Spleen (tissue), 11 donors: ENCODE measurements around the gene SLC30A10. TPM values are rescaled to one million over a fixed set of nuclear protein-coding genes. Genes with fewer than 3 reads are reported as not detected.
"Not testable (repeated sequence)": the region's sequence is repeated elsewhere in the genome, so short reads cannot be mapped to it uniquely, and the experiment has no call there.

ENCODE experiments used
- DNase-seq: peaks from one replicate; pipeline ENCODE4 v3.0.0-alpha.2; 2020
- H3K27ac ChIP-seq, 8 donors: fragments of 200-600 bp; sonication (generic) in 7 of 8; 1 replicate in 4 of 8; 2 replicates in 4 of 8; pipeline versions ENCODE4 v1.5.0 to v1.8.0; 2016 to 2021; ENCODE audit warnings: inconsistent platforms in 4 of 8, mild to moderate bottlenecking in 4 of 8, moderate library complexity in 1 of 8
- H3K27me3 ChIP-seq, 7 donors: fragments of 200-600 bp; sonication (generic) in 6 of 7; replicated peaks in 1 of 7; 1 replicate in 4 of 7; 2 replicates in 3 of 7; pipeline versions ENCODE4 v1.5.0 to v1.8.0; 2016 to 2021; ENCODE audit warnings: inconsistent platforms in 3 of 7, mild to moderate bottlenecking in 1 of 7
- H3K36me3 ChIP-seq, 6 donors: fragments of 200-600 bp; sonication (generic) in 5 of 6; 1 replicate in 4 of 6; 2 replicates in 2 of 6; pipeline versions ENCODE4 v1.5.0 to v1.8.0; 2016 to 2021; ENCODE audit warnings: inconsistent platforms in 2 of 6
- H3K4me1 ChIP-seq, 6 donors: fragments of 200-600 bp; sonication (generic) in 5 of 6; 1 replicate in 3 of 6; 2 replicates in 3 of 6; pipeline versions ENCODE4 v1.5.0 to v1.8.0; 2016 to 2021; ENCODE audit warnings: inconsistent platforms in 3 of 6
- H3K4me3 ChIP-seq, 8 donors: fragments of 200-600 bp; sonication (generic) in 7 of 8; 1 replicate in 4 of 8; 2 replicates in 4 of 8; pipeline versions ENCODE4 v1.5.0 to v1.8.0; 2016 to 2021; ENCODE audit warnings: inconsistent platforms in 4 of 8, mild to moderate bottlenecking in 4 of 8, moderate library complexity in 2 of 8
- H3K9me3 ChIP-seq, 8 donors: fragments of 200-600 bp; sonication (generic) in 7 of 8; 1 replicate in 4 of 8; 2 replicates in 4 of 8; pipeline versions ENCODE4 v1.5.0 to v1.8.0; 2016 to 2021; ENCODE audit warnings: inconsistent platforms in 4 of 8
- POLR2A ChIP-seq, 3 donors: fragments of 450-650 bp; IDR thresholded peaks; one replicate each; pipeline ENCODE4 v1.5.1; 2017; ENCODE audit warnings: antibody characterized with exemption in 3 of 3, mild to moderate bottlenecking in 1 of 3
- POLR2AphosphoS5 ChIP-seq, 3 donors: sonication (generic); formaldehyde crosslinking; IDR thresholded peaks; one replicate each; pipeline ENCODE4 v1.5.1; 2017; ENCODE audit warnings: antibody characterized with exemption in 3 of 3
- WGBS, 5 donors: extraction: QIAGEN DNeasy Blood & Tissue Kit in 3 of 5; methylation state at CpG; one replicate each; pipeline versions ENCODE4 v1.1.5 to v1.1.7; 2013 to 2018; 5-methylcytosine and 5-hydroxymethylcytosine counted together
- intact Hi-C: fragments of 100-400 bp; cut with DNase I; formaldehyde crosslinking; loops from one replicate; pipeline ENCODE4 v1.15.0; 2023; ENCODE audit warnings: low total_unique reads
- polyA plus RNA-seq, 3 donors: library from polyadenylated mRNA; stranded (reverse); fragments of 200-250 nt; gene quantifications; one replicate each; pipeline ENCODE4 v1.2.1, GENCODE V29; 2013
- total RNA-seq, 7 donors: library from RNA; depleted of rRNA in 3 of 7; stranded (reverse); fragments of >200 nt in 3 of 7; fragmentation: NEBNext Ultra II Directional in 4 of 7; extraction: Animal tissue kit (Norgen Biotek cat#: 25700) in 4 of 7; gene quantifications; one replicate each; pipeline versions ENCODE4 v1.1.0 to v1.2.1, GENCODE V29; 2016 to 2021
- TF ChIP-seq, protein P1 (sequence below), 11 experiments: fragments of 200-600 bp in 7 of 11; fragments of 450-650 bp in 4 of 11; sonication (generic) in 4 of 11; IDR thresholded peaks in 8 of 11; conservative IDR thresholded peaks in 3 of 11; 1 replicate in 7 of 11; 2 replicates in 4 of 11; pipeline versions ENCODE4 v1.4.0 to v1.8.0; 2016 to 2021; ENCODE audit warnings: antibody characterized with exemption in 11 of 11, inconsistent platforms in 4 of 11, mild to moderate bottlenecking in 1 of 11
- donor health status: healthy with polysubstance abuse.
- donor health status: DM: no; HTN: no; CAD: no; lungs with moderate emphysema.
- donor health status: DM: no; HTN: no; CAD: no.
- donor health status: Bipolar disorder and iron deficiency.
- donor health status: healthy.
- donor health status: DM: no; HTN: no; CAD: no.
- donor health status: DM: yes; HTN: yes; CAD: no.

The SLC30A10 gene
- total and polyA plus RNA-seq, 10 donors: 0.03 TPM; not detected in 9

DNA sequence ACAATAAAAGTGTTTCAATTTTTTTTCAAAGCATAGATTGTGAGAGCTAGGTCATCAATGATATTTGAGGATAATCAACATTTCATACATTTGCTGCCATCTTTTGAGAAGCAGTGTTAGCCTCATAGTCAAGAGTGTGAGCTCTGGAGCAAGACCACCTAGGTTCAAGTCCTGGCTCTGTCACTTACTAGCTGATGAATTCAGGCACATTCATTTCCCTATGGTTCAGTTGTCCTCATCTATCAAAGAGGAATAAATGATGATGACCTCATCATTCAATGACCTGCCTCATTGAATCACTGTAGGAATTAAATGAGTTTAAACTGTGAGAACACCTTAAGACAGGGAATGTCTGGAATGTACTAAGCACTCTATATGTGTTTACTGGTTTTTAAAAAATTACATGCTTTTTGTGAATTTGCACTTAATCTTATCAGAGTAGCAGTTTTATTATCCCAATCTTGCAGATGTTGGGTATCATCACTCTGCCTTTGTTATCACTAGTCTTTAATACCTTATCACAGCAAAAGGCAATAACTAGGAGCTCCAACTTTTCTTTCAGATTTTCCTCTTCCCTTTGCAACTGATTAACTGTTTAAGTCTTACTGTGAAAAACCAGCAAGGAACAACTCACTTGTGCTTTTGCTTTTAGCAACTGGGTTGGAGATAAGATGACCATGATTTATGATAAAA is 47.4 kb downstream of the SLC30A10 start:
- no peak for TF ChIP-seq POLR2A (IDR thresholded peaks at IDR 0.05)
- TF ChIP-seq, protein P1, sequence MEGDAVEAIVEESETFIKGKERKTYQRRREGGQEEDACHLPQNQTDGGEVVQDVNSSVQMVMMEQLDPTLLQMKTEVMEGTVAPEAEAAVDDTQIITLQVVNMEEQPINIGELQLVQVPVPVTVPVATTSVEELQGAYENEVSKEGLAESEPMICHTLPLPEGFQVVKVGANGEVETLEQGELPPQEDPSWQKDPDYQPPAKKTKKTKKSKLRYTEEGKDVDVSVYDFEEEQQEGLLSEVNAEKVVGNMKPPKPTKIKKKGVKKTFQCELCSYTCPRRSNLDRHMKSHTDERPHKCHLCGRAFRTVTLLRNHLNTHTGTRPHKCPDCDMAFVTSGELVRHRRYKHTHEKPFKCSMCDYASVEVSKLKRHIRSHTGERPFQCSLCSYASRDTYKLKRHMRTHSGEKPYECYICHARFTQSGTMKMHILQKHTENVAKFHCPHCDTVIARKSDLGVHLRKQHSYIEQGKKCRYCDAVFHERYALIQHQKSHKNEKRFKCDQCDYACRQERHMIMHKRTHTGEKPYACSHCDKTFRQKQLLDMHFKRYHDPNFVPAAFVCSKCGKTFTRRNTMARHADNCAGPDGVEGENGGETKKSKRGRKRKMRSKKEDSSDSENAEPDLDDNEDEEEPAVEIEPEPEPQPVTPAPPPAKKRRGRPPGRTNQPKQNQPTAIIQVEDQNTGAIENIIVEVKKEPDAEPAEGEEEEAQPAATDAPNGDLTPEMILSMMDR (IDR thresholded peaks at IDR 0.05 in 8 of 11, conservative IDR thresholded peaks at IDR 0.05 in 3 of 11): no peak
- TF ChIP-seq POLR2AphosphoS5 (IDR thresholded peaks at IDR 0.05): no peak

DNA sequence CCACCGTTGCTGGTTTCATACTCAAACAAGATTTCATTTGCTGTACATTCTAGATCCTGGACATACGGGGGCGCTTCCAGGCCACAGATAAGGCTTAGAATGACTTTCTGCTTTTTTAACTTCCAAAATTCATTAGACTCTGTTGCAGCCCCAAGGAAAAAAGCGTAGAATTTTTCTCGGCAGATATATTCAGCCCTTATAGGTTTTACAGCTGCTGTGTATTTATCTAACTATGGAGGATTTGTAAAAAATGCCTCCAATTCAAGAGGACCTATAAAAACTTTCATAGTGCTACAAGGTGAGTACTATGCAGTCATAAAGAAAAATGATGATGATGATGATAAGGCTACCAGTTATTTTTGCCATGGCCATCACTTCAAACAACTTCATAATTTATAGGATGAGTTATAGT is 51.6 kb downstream of the SLC30A10 start:
- no peaks in the 10 kb centered on the region for H3K9me3 ChIP-seq
- intact Hi-C loops: no loop called here
- TF ChIP-seq, protein P1 (IDR thresholded peaks at IDR 0.05 in 8 of 11, conservative IDR thresholded peaks at IDR 0.05 in 3 of 11): no peak
- TF ChIP-seq POLR2AphosphoS5 (IDR thresholded peaks at IDR 0.05): no peak
- H3K36me3 ChIP-seq: no peaks in the 10 kb centered on the region
- WGBS, 5 donors: 67 to 77% (median 70%) methylated on average over 5 of the region's 5 CpGs
- no peak for DNase-seq
- no peaks in the 10 kb centered on the region for H3K4me1 ChIP-seq
- no peak overlapping the region for H3K27ac ChIP-seq
- H3K27me3 ChIP-seq: peaks cover 0 to 26% (median 0%) of the 10 kb centered on the region in 7 donors
- no peak overlapping the region for H3K4me3 ChIP-seq

More for the DNA sequence above, 47.4 kb downstream of the SLC30A10 start:
- no peak overlapping the region for H3K4me3 ChIP-seq
- H3K9me3 ChIP-seq: no peaks in the 10 kb centered on the region
- no peaks in the 10 kb centered on the region for H3K4me1 ChIP-seq
- H3K36me3 ChIP-seq: no peaks in the 10 kb centered on the region
- H3K27me3 ChIP-seq: peaks cover 0 to 21% (median 0%) of the 10 kb centered on the region in 7 donors
- intact Hi-C loops: no loop called here
- H3K27ac ChIP-seq: no peak overlapping the region
- no peak for DNase-seq

DNA sequence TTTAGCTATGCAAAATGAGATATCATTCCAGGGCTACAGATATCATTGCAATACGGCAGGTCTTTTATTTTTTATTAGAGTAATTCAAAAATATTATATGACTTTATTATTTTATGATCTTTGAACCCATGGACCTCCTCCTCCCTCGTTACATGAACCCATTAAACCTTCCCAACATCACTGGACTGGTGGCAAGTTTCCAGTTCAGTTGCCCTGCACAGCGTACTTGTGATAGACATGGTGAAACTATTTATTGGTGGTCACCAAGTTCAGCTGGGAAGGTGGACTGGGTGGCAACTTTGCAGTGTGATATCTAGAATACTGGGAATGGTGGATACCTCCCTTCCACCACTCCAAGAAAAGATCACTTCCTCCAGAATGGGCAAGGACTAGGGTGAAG is 52.5 kb downstream of the SLC30A10 start:
- intact Hi-C loops: no loop called here
- Histone ChIP-seq H3K27me3 (peaks cover 0 to 26% (median 0%) of the 10 kb centered on the region in 7 donors), H3K27ac (no peak overlapping the region), H3K36me3 (no peaks in the 10 kb centered on the region), H3K4me3 (no peak overlapping the region), H3K9me3 (no peaks in the 10 kb centered on the region), H3K4me1 (no peaks in the 10 kb centered on the region)
- TF ChIP-seq, protein P1 (IDR thresholded peaks at IDR 0.05 in 8 of 11, conservative IDR thresholded peaks at IDR 0.05 in 3 of 11): no peak
- TF ChIP-seq POLR2A (IDR thresholded peaks at IDR 0.05) (no peak), POLR2AphosphoS5 (IDR thresholded peaks at IDR 0.05) (no peak)
- 67 to 81% (median 73%) methylated on average over 3 of the region's 3 CpGs for WGBS, 5 donors
- DNase-seq: no peak

DNA sequence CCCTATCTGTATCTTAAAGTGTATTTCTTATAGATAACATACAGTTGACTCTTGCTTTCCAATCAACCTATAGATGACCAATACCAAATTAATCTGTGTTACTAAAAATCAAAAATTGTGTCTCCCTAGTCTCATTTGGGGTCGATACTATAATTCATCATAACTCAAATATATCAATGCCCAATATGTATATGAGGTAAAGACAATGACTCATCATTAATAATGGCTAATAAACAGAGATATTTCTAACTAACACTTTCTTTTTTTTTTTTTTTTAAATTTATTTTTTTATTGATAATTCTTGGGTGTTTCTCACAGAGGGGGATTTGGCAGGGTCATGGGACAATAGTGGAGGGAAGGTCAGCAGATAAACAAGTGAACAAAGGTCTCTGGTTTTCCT is 55.8 kb downstream of the SLC30A10 start:
- DNase-seq, H3K4me3 ChIP-seq, H3K9me3 ChIP-seq, H3K36me3 ChIP-seq, H3K4me1 ChIP-seq, H3K27ac ChIP-seq, intact Hi-C loops: not testable (repeated sequence)
- H3K27me3 ChIP-seq: peaks cover 0 to 24% (median 0%) of the 10 kb centered on the region in 7 donors
- 54 to 82% (median 63%) methylated on average over 1 of the region's 1 CpG for WGBS, 5 donors
